Measurements from ENCODE around the gene ISX. TPM values are rescaled to one million over a fixed set of nuclear protein-coding genes. Genes with fewer than 3 reads are reported as not detected.

The ISX gene
- total RNA-seq, 1 donor from 2014 or later = not detected

- intact Hi-C loops (cut with micrococcal nuclease) = no loop called here
- DNase-seq (no peak), ATAC-seq (ENCODE audit: low read depth) (no peak)
- Mint-ChIP-seq H3K27me3 (peaks cover 31% of the 10 kb centered on the region), H3K4me1 (no peaks in the 10 kb centered on the region), H3K9me3 (no peaks in the 10 kb centered on the region), H3K27ac (no peak overlapping the region), H3K36me3 (ENCODE audit: low read depth) (no peaks in the 10 kb centered on the region), H3K4me3 (no peak overlapping the region)
- CTCF ChIA-PET = no interaction called here
- TF ChIP-seq, protein P1, sequence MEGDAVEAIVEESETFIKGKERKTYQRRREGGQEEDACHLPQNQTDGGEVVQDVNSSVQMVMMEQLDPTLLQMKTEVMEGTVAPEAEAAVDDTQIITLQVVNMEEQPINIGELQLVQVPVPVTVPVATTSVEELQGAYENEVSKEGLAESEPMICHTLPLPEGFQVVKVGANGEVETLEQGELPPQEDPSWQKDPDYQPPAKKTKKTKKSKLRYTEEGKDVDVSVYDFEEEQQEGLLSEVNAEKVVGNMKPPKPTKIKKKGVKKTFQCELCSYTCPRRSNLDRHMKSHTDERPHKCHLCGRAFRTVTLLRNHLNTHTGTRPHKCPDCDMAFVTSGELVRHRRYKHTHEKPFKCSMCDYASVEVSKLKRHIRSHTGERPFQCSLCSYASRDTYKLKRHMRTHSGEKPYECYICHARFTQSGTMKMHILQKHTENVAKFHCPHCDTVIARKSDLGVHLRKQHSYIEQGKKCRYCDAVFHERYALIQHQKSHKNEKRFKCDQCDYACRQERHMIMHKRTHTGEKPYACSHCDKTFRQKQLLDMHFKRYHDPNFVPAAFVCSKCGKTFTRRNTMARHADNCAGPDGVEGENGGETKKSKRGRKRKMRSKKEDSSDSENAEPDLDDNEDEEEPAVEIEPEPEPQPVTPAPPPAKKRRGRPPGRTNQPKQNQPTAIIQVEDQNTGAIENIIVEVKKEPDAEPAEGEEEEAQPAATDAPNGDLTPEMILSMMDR (IDR thresholded peaks at IDR 0.05) = no peak
- POLR2A ChIA-PET = no interaction called here
Observed at GRCh38 chr22:35033635-35034296, 32.2 kb upstream of the ISX start.

DNA sequence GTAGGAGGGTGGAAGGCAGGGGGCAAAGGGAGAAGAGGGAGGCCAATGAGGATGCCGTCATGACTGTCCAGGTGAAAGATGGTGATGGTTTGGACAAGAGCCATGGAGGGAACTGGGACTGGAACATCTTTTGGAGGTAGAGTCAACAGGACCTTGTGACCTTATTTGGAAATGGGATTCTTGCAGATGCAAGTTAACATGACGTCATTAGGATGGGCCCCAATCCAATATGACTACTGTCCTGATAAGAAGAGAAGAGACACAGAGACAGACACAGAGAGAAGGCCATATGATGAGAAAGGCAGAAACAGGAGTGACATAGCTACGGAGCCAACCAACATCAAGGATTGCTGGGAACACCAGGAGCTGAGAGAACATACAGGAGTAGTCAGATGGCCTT, 31.0 kb upstream of the ISX start:
- POLR2A ChIA-PET = no interaction called here
- Mint-ChIP-seq H3K27ac (no peak overlapping the region), H3K9me3 (no peaks in the 10 kb centered on the region), H3K4me1 (no peaks in the 10 kb centered on the region), H3K27me3 (peaks cover 25% of the 10 kb centered on the region), H3K4me3 (no peak overlapping the region), H3K36me3 (ENCODE audit: low read depth) (no peaks in the 10 kb centered on the region)
- CTCF ChIA-PET = interaction anchor here (0.5 kb wide), 1 partner anchor 1054 kb away, joined by 3 read pairs; no protein-coding TSS in a partner anchor
- DNase-seq (no peak), ATAC-seq (ENCODE audit: low read depth) (no peak)
- TF ChIP-seq, protein P1 (IDR thresholded peaks at IDR 0.05) = no peak
- intact Hi-C loops (cut with micrococcal nuclease) = no loop called here

GRCh38 chr22:35037089-35037488, 28.9 kb upstream of the ISX start:
- no peaks in the 10 kb centered on the region for H3K9me3 Mint-ChIP-seq
- peaks cover 12% of the 10 kb centered on the region for H3K27me3 Mint-ChIP-seq
- POLR2A ChIA-PET = no interaction called here
- no peaks in the 10 kb centered on the region for H3K36me3 Mint-ChIP-seq (ENCODE audit: low read depth)
- no peak overlapping the region for H3K4me3 Mint-ChIP-seq
- H3K27ac Mint-ChIP-seq = no peak overlapping the region
- DNase-seq (no peak), ATAC-seq (ENCODE audit: low read depth) (no peak)
- CTCF ChIA-PET = no interaction called here
- intact Hi-C loops (cut with micrococcal nuclease) = no loop called here
- H3K4me1 Mint-ChIP-seq = no peaks in the 10 kb centered on the region
- TF ChIP-seq, protein P1 (IDR thresholded peaks at IDR 0.05) = no peak

DNA sequence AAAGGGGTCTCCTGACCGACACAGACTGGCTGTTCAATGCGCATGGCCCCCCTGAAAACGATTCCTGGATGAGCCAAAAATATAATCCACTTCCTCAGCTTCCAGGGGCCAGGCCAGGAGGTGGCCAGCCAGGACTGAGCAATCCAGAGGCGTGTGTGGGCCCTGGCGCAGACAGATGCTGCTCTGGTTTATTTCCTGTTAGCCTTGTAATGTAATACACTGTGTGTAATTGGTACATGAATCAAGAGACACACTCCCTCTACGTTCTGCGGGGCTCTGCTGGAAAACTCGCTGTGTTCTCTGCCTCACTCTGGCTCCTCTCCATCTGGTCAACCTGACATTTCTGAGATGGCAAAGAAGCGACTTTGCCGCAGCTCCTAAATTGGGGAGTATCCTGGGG, 26.3 kb upstream of the ISX start:
- H3K27ac Mint-ChIP-seq = no peak overlapping the region
- no peaks in the 10 kb centered on the region for H3K9me3 Mint-ChIP-seq
- no peak overlapping the region for H3K4me3 Mint-ChIP-seq
- no peaks in the 10 kb centered on the region for H3K4me1 Mint-ChIP-seq
- CTCF ChIA-PET = no interaction called here
- DNase-seq (no peak), ATAC-seq (ENCODE audit: low read depth) (no peak)
- peaks cover 9% of the 10 kb centered on the region for H3K27me3 Mint-ChIP-seq
- POLR2A ChIA-PET = no interaction called here
- no peaks in the 10 kb centered on the region for H3K36me3 Mint-ChIP-seq (ENCODE audit: low read depth)
- intact Hi-C loops (cut with micrococcal nuclease) = no loop called here
- TF ChIP-seq, protein P1 (IDR thresholded peaks at IDR 0.05) = no peak

GRCh38 chr22:35043252-35043933, 22.6 kb upstream of the ISX start:
- Mint-ChIP-seq H3K4me3 (no peak overlapping the region), H3K27me3 (peaks cover 12% of the 10 kb centered on the region), H3K27ac (no peak overlapping the region), H3K36me3 (ENCODE audit: low read depth) (no peaks in the 10 kb centered on the region), H3K9me3 (no peaks in the 10 kb centered on the region), H3K4me1 (no peaks in the 10 kb centered on the region)
- DNase-seq (no peak), ATAC-seq (ENCODE audit: low read depth) (no peak)
- TF ChIP-seq, protein P1 (IDR thresholded peaks at IDR 0.05) = no peak
- ChIA-PET POLR2A (no interaction called here), CTCF (no interaction called here)
- intact Hi-C loops (cut with micrococcal nuclease) = no loop called here

Data from activated B cell treated with CpG ODN at 0.5 μM for 24 hours (primary cell).